GM21619 (cell line): Measurements from ENCODE around the gene SNRNP40.
"Not testable (repeated sequence)": the region's sequence is repeated elsewhere in the genome, so short reads cannot be mapped to it uniquely, and the experiment has no call there.

ENCODE experiments used
- ATAC-seq: cut with Tn5 transposase; IDR thresholded peaks from one replicate; pipeline ENCODE4 v1.9.1; 2021; ENCODE audit not compliant: unreplicated experiment

The SNRNP40 gene

GRCh38 chr1:31287791-31288190, 8.8 kb downstream of the SNRNP40 start:
- ATAC-seq = not testable (repeated sequence)

DNA sequence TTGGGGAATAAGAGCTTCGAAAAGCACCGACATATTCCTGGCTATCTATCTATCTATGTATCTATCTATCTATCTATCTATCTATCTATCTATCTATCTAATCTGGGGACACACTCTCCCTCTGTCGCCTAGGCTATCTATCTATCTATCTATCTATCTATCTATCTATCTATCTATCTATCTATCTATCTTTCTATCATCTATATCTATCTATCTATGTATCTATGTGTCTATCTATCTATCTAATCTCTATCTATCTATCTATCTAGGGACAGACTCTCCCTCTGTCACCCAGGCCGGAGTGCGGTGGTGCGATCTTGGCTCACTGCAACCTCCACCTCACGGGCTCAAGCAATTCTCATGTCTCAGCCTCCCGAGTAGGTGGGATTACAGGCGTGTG, 14.2 kb downstream of the SNRNP40 start:
- ATAC-seq = not testable (repeated sequence)

- no peak for ATAC-seq
Observed at GRCh38 chr1:31273619-31274018, 23.0 kb downstream of the SNRNP40 start.

DNA sequence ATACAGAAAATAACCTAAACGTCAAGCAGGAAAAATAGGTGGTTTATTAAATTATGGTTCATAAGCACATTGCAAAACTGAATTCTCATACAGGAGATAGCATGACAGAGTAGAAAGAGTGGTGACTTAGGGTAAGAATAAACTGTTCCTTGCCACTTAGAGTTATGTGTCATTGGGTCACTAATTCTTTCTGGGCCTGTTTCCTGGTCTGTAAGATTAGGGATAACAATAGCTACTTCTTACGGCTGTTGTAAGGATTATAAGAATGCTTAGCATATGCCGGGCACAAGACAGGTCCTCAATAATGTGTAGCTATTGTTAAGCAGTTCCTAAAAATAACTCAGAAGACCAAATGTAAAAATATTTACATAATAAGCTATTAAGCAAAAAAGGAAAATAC, 24.2 kb downstream of the SNRNP40 start:
- no peak for ATAC-seq

DNA sequence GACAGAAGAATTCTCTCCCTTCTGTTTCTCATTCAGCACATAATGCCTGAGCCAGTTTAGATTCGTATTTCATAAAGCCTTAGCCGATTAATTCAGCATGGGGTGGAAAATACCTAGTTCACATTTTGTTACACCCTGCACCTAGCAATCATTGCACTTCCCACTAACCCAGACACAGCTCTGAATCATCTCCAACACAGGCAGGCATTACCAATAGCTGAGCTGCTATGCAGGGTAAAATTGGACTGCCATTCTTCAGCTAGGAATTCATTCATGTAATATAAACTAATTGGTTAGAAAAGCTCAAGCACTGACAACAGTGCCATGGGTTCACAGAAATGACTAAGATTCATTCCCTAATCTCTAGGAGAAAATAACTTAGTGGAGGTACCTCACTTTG, 30.0 kb downstream of the SNRNP40 start:
- no peak for ATAC-seq

DNA sequence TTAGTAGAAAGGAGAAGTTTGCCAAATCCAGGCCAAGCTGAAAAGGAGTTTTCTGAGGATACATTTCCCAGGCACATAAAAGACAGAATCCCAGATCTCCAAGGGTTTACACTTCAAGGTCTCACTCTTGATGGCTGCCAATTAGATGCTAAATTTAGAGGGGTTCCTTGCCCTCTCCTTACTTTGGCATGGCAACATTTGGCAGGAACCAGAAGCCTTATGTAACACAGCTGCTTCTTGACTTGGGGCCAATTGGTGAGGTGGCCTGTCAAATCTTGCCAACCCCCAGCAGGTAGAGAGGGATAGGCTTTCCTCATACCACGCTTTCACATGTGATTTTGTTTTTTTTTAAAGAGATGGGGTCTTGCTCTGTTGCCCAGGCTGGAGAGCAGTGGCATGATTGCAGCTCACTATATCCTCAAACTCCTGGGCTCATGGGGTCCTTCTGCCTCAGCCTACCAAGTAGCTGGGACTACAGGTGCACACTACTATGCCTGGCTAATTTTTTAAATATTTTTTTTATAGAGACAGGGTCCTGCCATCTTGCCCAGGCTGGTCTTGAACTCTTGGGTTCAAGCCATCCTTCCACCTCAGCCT, 31.7 kb downstream of the SNRNP40 start:
- ATAC-seq = no peak

GRCh38 chr1:31263408-31263807, 33.2 kb downstream of the SNRNP40 start:
- no peak for ATAC-seq

DNA sequence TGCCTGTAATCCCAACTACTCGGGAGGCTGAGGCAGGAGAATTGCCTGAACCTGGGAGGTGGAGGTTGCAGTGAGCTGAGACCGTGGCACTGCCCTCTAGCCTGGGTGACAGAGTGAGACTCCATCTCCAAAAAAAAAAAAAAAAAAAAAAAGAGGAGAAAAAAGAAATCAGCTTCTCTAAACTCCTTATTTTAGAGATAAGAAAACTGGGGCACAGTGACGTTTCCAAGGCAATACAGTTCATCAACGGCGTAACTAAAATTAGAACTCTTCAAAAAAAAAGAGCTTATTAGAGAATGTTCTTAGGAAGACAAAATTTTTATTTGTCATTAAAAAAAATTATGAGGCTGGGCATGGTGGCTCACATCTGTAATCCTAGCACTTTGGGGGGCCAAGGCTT, 34.2 kb downstream of the SNRNP40 start:
- not testable (repeated sequence) for ATAC-seq

DNA sequence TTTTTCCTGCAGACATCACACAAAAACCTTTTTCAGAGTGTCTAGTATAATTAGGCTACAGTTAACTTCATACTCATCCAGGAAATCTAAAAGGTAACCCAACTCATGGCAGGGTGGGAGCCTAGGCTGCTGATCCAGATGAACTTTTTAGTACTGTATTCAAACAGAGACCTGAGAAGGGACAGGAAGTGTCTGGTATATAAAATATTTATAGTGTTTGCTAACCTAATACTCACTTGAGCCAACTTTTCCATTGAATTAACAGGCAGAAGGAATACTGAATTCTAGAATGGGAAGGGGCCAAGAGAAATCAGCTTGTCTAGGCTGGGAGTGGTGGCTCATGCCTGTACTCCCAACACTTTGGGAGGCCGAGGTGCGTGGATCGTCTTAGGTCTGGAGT, 34.7 kb downstream of the SNRNP40 start:
- ATAC-seq = no peak

- no peak for ATAC-seq
Observed at GRCh38 chr1:31259746-31260145, 36.8 kb downstream of the SNRNP40 start.

DNA sequence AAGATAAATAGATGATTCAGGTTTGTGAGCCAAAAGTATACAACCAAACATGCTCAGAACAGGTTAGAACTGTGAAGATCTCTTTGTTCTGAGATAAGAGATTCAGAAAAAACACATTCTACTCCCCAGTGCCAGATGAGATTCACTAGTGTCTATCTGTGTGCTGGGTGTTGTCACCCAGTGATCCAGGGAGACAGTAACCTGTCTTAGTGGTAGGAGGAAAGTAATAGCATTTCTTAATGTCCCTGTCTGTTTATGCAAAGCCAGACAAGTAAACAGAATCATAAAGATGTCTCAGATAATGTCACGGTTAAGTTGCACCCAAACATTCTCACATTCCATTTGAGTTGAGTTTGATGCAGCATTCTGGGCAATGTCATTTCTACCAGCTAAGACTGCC, 38.0 kb downstream of the SNRNP40 start:
- no peak for ATAC-seq

GRCh38 chr1:31257213-31257612, 39.4 kb downstream of the SNRNP40 start:
- ATAC-seq = no peak

- no peak for ATAC-seq
Observed at GRCh38 chr1:31249854-31250253, 46.7 kb downstream of the SNRNP40 start.

DNA sequence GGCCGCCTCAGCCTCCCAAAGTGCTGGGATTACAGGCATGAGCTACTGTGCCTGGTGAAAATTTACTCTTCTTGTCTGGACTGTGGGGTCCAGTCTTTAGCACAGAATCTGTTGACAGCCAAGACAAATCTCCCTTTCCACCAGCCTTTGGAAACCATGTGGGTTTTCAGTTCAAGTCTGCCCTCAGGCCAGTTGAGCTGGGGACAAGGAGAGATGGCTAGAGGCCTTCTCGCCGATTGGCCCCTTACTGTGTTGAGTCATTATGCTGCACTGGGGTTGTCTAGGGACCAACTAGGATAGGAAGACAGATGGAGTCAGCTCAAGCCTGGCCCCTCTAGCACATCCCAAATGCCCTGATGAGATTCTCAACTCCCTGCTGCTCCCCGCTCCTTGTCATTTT, 48.3 kb downstream of the SNRNP40 start:
- no peak for ATAC-seq

- no peak for ATAC-seq
Observed at GRCh38 chr1:31244326-31244725, 52.3 kb downstream of the SNRNP40 start.

GRCh38 chr1:31243501-31244286, 52.9 kb downstream of the SNRNP40 start:
- ATAC-seq = no peak

GRCh38 chr1:31241321-31241720, 55.3 kb downstream of the SNRNP40 start:
- no peak for ATAC-seq

GRCh38 chr1:31239653-31240241, 56.8 kb downstream of the SNRNP40 start, which contains the start of gene NKAIN1:
Gene NKAIN1 (minus strand): TSS chr1:31239887. CDS start chr1:31239547, 340 bp downstream.
- ATAC-seq = no peak

- ATAC-seq = no peak
Observed at GRCh38 chr1:31238986-31239613, 57.5 kb downstream of the SNRNP40 start.

DNA sequence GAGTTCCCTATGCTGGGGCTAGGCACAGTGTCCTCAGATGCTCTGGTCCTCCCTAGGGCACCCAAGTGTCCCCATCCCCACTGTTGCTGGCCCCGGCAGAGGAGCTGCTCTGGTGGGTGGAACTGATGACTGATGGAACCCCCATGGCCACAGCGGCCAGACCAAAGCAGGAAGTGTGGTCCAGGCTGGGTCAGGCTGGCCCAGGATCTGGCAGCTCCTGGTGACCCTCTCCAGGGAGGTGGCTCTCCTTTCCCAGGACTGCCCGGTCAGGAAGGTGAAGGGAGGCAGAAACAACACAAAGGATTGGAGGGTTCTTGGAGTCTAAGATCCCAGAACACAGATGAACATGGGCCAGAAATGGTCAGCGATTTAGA, 58.0 kb downstream of the SNRNP40 start:
- no peak for ATAC-seq

- ATAC-seq = no peak
Observed at GRCh38 chr1:31234870-31235269, 61.7 kb downstream of the SNRNP40 start.
